GM18951 (cell line): ENCODE results near the gene DSE.

Source experiments
- POLR2A ChIP-seq: IDR thresholded peaks from 4 replicates; pipeline ENCODE4 v1.6.1; 2011; ENCODE audit warnings: mild to moderate bottlenecking; ENCODE audit not compliant: insufficient read length, insufficient read depth; ENCODE audit errors: extremely low read depth
- in situ Hi-C: fragments of 300-500 bp; cut with MboI; formaldehyde crosslinking; loops from one replicate; pipeline ENCODE4 v1.12.0; 2022; ENCODE audit warnings: low sequenced_read_pairs, mixed read lengths, inconsistent platforms; ENCODE audit not compliant: unreplicated experiment

The DSE gene

GRCh38 chr6:116420341-116420740 is 49.6 kb downstream of the DSE start:
- TF ChIP-seq POLR2A, result no peak
- in situ Hi-C loops, result no loop called here

GRCh38 chr6:116422238-116422637 is 51.5 kb downstream of the DSE start:
- TF ChIP-seq POLR2A, result no peak
- in situ Hi-C loops, result no loop called here

GRCh38 chr6:116424001-116424400 is 53.3 kb downstream of the DSE start:
- in situ Hi-C loops, result no loop called here
- no peak for TF ChIP-seq POLR2A

GRCh38 chr6:116426551-116426950 is 55.8 kb downstream of the DSE start:
- no peak for TF ChIP-seq POLR2A
- in situ Hi-C loops, result no loop called here

- TF ChIP-seq POLR2A, result no peak
- in situ Hi-C loops, result no loop called here
Observed at GRCh38 chr6:116429111-116429510, 58.4 kb downstream of the DSE start.

DNA sequence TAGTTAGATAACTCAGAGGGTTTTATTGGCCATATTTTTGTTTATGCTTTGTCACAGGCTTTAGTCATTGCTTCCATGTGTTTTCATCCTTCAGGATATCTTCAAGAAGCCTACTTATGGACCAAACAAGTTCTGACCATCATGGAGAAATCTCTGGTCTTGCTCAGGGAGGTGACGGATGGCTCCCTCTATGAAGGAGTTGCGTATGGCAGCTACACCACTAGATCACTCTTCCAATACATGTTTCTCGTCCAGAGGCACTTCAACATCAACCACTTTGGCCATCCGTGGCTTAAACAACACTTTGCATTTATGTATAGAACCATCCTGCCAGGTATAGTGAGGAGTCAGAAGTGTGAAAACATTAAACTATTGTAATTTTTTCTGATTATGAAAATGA is 60.1 kb downstream of the DSE start:
- no peak for TF ChIP-seq POLR2A
- in situ Hi-C loops, result no loop called here

GRCh38 chr6:116431964-116432595 is 61.3 kb downstream of the DSE start:
- in situ Hi-C loops, result no loop called here
- TF ChIP-seq POLR2A, result no peak

DNA sequence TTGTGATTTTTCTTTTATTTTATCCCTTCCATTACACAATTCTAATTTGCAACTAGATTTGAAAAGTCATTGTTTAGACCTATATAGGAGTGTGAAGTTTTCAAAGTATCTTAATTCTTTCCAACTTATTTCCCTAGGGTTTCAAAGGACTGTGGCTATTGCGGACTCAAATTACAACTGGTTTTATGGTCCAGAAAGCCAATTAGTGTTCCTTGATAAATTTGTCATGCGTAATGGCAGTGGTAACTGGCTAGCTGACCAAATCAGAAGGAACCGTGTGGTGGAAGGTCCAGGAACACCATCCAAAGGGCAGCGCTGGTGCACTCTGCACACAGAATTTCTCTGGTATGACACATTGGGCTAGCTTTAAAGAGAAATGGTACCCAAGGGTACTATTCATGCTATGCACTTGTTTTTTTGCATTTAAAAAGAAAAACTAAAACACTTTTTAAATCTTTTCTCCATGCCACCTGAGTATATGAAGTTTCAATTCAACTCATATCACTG is 62.5 kb downstream of the DSE start:
- in situ Hi-C loops, result no loop called here
- TF ChIP-seq POLR2A, result no peak

- in situ Hi-C loops, result no loop called here
Observed at GRCh38 chr6:116434056-116434725, 63.4 kb downstream of the DSE start.

GRCh38 chr6:116436586-116436985 is 65.8 kb downstream of the DSE start:
- no peak for TF ChIP-seq POLR2A
- in situ Hi-C loops, result no loop called here

More at GRCh38 chr6:116434056-116434725, 63.4 kb downstream of the DSE start:
- no peak for TF ChIP-seq POLR2A

DNA sequence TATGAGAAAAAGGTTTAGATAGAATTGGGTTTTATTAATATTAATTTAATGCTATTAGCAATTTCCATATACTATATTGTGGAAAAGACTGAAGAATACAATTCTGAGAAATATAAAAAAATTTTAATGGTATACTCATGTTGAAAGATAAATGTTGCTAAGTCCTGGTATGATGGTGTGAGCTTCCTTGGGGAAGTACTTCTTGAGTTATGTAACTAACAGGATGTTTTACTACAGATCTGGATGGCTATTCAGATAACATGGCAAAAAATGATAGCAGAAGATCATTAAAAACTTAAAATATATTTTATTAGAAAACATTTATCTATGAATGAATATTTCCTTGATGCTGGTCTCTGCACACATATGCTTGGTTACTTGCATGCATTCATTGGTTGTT is 66.9 kb downstream of the DSE start:
- TF ChIP-seq POLR2A, result no peak
- in situ Hi-C loops, result no loop called here

GRCh38 chr6:116438590-116439448 is 68.1 kb downstream of the DSE start:
- TF ChIP-seq POLR2A, result no peak
- in situ Hi-C loops, result no loop called here

DNA sequence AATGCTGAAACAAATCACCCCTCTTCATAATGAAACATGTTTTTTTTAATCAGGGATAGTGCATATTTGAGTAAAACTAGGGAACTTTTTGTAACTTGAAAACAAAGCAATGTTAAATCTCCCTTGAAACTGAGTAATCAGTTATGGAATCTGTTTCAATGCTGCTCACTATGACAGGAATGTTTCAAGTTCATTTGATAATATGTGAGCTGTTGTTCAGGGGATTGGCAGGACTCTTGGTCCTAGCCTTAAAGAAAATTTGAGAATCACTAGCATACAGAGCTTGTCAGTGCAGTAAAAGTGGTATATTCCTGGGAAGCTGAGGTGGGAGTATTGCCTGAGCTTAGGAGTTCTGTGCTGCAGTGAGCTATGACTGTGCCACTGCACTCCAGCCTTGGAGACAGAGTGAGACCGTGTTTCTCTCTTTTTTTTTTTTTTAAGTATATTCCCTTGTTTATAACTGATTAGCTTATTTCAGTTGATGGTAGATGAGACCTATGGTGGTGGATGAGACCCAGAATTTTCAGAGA is 68.8 kb downstream of the DSE start:
- TF ChIP-seq POLR2A, result no peak
- in situ Hi-C loops, result no loop called here
